Common myeloid progenitor, CD34-positive (primary cell): ENCODE data around the gene CDK14.

Experiments
- CTCF ChIA-PET: fragments of 350-600 bp; sonication (Branson Sonifier 250); formaldehyde crosslinking; loops from one replicate; lab custom pipeline; 2021; ENCODE audit warnings: antibody characterized with exemption; lab: Charles Lee
- POLR2A ChIA-PET: fragments of 350-600 bp; sonication (Branson Sonifier 250); formaldehyde crosslinking; loops from one replicate; lab custom pipeline; 2021; ENCODE audit warnings: antibody characterized with exemption; lab: Charles Lee
- DNase-seq, 3 donors: peaks; one replicate each; pipeline versions ENCODE4 v3.0.0 to v3.0.0-alpha.2; 2013
- H3K27ac ChIP-seq, 2 experiments: 1 replicate in 1 of 2; 2 replicates in 1 of 2; pipeline ENCODE4 v1.7.0; 2013; ENCODE audit warnings: inconsistent platforms in 2 of 2, low read length in 2 of 2, mild to moderate bottlenecking in 2 of 2, low read depth in 1 of 2, moderate library complexity in 1 of 2; ENCODE audit not compliant: severe bottlenecking in 2 of 2, insufficient read depth in 1 of 2, poor library complexity in 1 of 2
- H3K27me3 ChIP-seq, 5 experiments: replicated peaks in 2 of 5; 1 replicate in 3 of 5; 2 replicates in 2 of 5; pipeline versions ENCODE4 v1.6.1 to v1.7.0; 2013; ENCODE audit warnings: low read length in 4 of 5, mild to moderate bottlenecking in 2 of 5, moderate library complexity in 2 of 5, inconsistent platforms in 1 of 5; ENCODE audit not compliant: insufficient read depth in 5 of 5, control insufficient read depth in 4 of 5
- H3K36me3 ChIP-seq, 4 experiments: 1 replicate in 2 of 4; 2 replicates in 2 of 4; pipeline versions ENCODE4 v1.6.1 to v1.7.0; 2013; ENCODE audit warnings: low read length in 3 of 4, control low read depth in 1 of 4, mild to moderate bottlenecking in 1 of 4; ENCODE audit not compliant: control insufficient read depth in 4 of 4, insufficient read depth in 4 of 4
- H3K4me1 ChIP-seq, 4 experiments: 1 replicate in 3 of 4; 2 replicates in 1 of 4; pipeline versions ENCODE4 v1.6.1 to v1.7.1; 2013; ENCODE audit warnings: low read length in 3 of 4, mild to moderate bottlenecking in 3 of 4, control low read depth in 1 of 4, inconsistent platforms in 1 of 4, moderate library complexity in 1 of 4; ENCODE audit not compliant: control insufficient read depth in 4 of 4, insufficient read depth in 4 of 4; ENCODE audit errors: control extremely low read depth in 1 of 4
- H3K4me3 ChIP-seq, 7 experiments: 1 replicate in 4 of 7; 2 replicates in 3 of 7; pipeline versions ENCODE4 v1.5.1 to v1.7.0; 2013; ENCODE audit warnings: mild to moderate bottlenecking in 7 of 7, low read length in 6 of 7, moderate library complexity in 6 of 7, inconsistent platforms in 2 of 7, low read depth in 2 of 7, control low read depth in 1 of 7; ENCODE audit not compliant: insufficient read depth in 4 of 7, control insufficient read depth in 1 of 7; ENCODE audit errors: extremely low read depth in 1 of 7
- H3K9me3 ChIP-seq, 5 experiments: 1 replicate in 4 of 5; 2 replicates in 1 of 5; pipeline versions ENCODE4 v1.6.1 to v1.7.1; 2013; ENCODE audit warnings: low read length in 4 of 5, mild to moderate bottlenecking in 2 of 5, inconsistent platforms in 1 of 5, low read depth in 1 of 5, moderate library complexity in 1 of 5; ENCODE audit not compliant: control insufficient read depth in 4 of 5, insufficient read depth in 2 of 5; ENCODE audit errors: control extremely low read depth in 1 of 5
- WGBS: methylation state at CpG from one replicate; pipeline ENCODE4 v1.1.5; 2013; ENCODE audit not compliant: insufficient coverage; 5-methylcytosine and 5-hydroxymethylcytosine counted together

CDK14 gene

DNA sequence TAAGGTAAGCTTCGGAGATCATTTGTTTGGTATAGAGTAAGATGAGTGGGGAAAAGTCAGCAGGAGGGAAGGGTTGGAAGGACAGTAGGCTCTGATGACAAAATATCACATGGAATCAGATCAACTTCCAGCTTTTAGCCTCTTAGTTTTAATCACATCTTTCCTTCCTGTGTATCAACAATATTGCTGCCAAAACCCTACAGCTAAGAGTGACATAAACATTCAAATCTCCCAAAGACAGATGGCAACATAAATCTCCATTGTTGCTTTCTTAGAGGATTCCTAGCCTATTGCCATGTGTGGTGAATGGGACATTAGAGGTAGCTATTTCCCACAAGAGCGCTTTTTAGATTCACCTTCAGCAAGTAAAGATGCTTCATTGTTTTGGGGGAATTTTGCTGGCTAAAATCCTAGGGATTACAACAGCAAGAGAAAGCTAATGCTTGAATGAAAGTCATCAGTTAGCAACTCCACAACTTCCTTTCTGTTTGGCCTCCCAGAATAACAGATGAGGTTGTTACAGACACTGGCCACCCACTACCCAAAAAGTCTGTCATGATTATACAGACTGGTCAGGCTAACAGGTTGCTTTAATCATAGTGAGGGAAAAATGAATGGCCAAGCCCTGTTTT, 632.9 kb downstream of the CDK14 start:
- Histone ChIP-seq H3K27me3 (peaks cover 0 to 9% (median 0%) of the 10 kb centered on the region in 5 experiments), H3K36me3 (no peaks in the 10 kb centered on the region), H3K4me3 (no peak overlapping the region), H3K27ac (no peak overlapping the region), H3K9me3 (no peaks in the 10 kb centered on the region), H3K4me1 (no peaks in the 10 kb centered on the region)
- no peak for DNase-seq
- ChIA-PET CTCF (interaction anchor here (1.1 kb wide), 1 partner anchor 9 kb away, joined by 3 read pairs; no protein-coding TSS in a partner anchor), POLR2A (interaction anchor here (0.6 kb wide), 1 partner anchor 757 kb away, joined by 3 read pairs; no protein-coding TSS in a partner anchor)
- 92% methylated on average over 1 of the region's 2 CpGs for WGBS

DNA sequence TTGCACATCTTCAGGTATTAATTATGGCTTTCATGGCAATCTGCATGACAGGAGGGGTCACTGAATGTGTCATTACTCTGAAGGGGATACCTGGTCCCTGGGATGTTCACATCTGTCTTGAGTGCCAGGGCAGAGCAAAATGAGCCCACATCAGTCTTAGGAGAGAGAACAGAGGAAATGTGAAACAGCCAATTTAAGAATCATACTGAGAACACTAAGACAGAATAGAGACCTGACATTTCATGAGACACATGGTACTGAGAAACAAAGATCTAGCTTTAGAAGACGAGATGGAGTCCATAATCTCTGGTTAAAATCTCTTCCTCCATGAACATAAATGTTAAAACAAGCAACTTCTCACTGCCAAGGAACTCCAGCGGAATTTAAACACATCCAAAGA, 634.0 kb downstream of the CDK14 start:
- peaks cover 0 to 10% (median 0%) of the 10 kb centered on the region in 5 experiments for H3K27me3 ChIP-seq
- no peaks in the 10 kb centered on the region for H3K4me1 ChIP-seq
- ChIA-PET POLR2A (no interaction called here), CTCF (no interaction called here)
- DNase-seq, result no peak
- H3K9me3 ChIP-seq, result no peaks in the 10 kb centered on the region
- no peaks in the 10 kb centered on the region for H3K36me3 ChIP-seq
- WGBS, result 90% methylated on average over 2 of the region's 2 CpGs
- H3K4me3 ChIP-seq, result no peak overlapping the region
- H3K27ac ChIP-seq, result no peak overlapping the region

DNA sequence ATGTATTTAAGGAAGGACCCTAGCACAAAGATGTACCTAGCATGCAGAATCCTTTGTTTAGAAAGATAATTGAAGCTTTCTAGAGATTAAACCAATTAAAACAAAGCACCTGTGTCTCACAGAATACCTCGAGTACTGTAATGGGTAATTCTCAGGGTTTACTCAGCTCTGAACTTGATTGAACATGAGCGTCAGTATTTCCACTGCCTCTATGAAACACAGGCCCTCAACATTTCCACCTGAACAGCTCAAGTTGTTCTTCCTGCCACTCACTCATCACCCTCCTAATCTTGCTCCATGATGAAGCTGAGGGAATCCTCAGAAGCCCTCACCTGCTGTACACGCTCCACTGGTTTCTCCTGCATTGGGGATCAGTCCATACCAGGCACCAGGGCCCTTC, 634.4 kb downstream of the CDK14 start:
- ChIA-PET POLR2A (no interaction called here), CTCF (no interaction called here)
- Histone ChIP-seq H3K9me3 (no peaks in the 10 kb centered on the region), H3K4me3 (no peak overlapping the region), H3K36me3 (no peaks in the 10 kb centered on the region), H3K4me1 (no peaks in the 10 kb centered on the region), H3K27ac (no peak overlapping the region), H3K27me3 (peaks cover 0 to 10% (median 0%) of the 10 kb centered on the region in 5 experiments)
- DNase-seq, result no peak
- 94% methylated on average over 3 of the region's 3 CpGs for WGBS

DNA sequence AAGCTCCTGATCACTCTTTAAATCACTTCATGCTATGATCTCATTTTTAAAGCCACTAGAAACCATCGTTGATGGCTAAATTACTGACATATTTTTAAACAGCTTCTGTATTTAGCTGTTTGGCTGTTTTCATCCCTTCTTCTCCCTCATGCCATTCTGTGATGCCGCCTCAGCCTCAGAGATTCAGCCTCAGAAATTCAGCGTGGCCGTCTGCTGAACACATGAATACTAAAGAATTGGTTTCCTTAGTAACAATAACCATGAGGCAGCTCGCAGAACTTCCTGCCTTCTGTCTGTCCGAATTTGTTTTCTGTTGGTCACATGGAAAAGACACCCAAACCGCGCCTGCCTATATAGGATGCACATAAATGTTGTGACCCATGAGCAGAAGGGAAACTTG, 637.1 kb downstream of the CDK14 start:
- POLR2A ChIA-PET, result no interaction called here
- Histone ChIP-seq H3K4me3 (no peak overlapping the region), H3K9me3 (no peaks in the 10 kb centered on the region), H3K36me3 (no peaks in the 10 kb centered on the region), H3K4me1 (no peaks in the 10 kb centered on the region), H3K27me3 (peaks cover 0 to 12% (median 0%) of the 10 kb centered on the region in 5 experiments), H3K27ac (no peak overlapping the region)
- CTCF ChIA-PET, result no interaction called here
- WGBS, result 82% methylated on average over 7 of the region's 8 CpGs
- DNase-seq, result no peak

DNA sequence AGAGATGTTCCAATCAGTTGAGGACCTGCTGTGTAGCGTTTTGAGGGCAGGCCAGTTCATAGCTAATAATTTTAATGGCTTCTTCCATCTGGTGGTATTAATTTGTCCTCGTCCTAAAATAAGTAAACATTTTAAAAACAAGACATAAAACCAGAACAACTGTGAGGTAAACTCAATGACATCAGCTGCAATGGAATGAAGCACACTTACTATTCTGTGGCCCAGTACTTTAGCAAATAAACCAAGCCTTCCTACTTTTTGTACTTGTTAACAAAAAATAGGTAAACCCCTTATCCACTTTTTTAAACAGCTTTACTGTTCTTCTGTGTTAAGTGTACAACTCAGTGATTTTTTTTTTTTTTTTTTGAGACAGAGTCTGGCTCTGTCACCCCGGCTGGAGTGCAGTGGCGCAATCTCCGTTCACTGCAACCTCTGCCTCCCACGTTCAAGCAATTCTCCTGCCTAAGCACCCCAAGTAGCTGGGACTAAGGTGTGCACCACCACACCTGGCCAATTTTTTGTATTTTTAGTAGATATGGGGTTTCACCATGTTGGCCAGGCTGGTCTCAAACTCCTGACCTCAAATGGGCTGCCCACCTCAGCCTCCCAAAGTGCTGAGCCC, 639.2 kb downstream of the CDK14 start:
- Histone ChIP-seq H3K4me1 (peaks cover 0 to 3% (median 0%) of the 10 kb centered on the region in 4 experiments), H3K36me3 (no peaks in the 10 kb centered on the region), H3K4me3 (no peak overlapping the region), H3K27ac (no peak overlapping the region), H3K9me3 (no peaks in the 10 kb centered on the region), H3K27me3 (peaks cover 0 to 10% (median 0%) of the 10 kb centered on the region in 5 experiments)
- CTCF ChIA-PET, result no interaction called here
- POLR2A ChIA-PET, result no interaction called here
- DNase-seq, result no peak
- no CpG with 5 or more reads among the region's 6 CpGs for WGBS

DNA sequence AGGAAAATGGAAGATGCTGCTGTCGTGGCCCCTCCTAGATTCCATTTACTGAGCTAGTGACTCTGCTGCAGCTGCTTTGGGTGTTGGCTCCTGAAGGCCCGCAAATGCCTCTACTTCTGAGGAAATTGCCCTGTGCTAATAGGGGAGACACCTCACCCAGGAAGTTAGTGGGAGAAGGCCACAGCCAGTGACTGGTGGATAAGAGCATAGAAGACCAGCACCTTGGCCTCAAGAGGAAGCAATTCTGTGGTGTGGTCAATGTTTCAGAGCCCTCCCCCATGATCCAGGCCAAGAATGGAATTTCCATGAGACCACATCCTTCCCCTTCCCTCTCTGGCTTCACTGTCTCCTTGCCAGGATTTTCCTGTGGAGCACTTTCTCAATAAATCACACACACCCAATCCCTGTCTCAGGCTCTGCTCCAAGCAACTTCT, 643.1 kb downstream of the CDK14 start:
- DNase-seq, result no peak

DNA sequence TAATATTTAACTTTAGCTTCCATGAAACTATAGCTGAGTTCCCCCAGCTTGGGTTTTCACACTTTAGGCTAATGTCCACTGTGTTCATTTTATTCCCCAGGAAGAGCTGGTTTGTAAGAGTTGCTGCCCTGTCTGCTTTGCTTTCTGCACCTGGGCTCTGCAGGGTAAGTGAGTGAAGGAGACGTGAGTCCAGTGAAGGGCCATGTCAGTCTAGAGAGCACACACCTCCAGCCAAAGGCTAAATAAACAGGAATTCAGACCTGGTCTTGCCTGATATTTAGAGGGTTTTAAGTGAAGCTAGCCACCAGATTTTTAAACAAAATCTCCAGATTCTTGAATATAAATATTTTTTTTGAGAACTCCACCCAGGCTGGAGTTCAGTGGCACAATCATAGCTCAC, 643.7 kb downstream of the CDK14 start:
- no peak for DNase-seq
- ChIA-PET POLR2A (no interaction called here), CTCF (interaction anchor here (0.6 to 0.7 kb wide), 2 partner anchors 28 to 168 kb away, joined by 3 read pairs; no protein-coding TSS in a partner anchor)
- H3K4me1 ChIP-seq, result peaks cover 0 to 3% (median 0%) of the 10 kb centered on the region in 4 experiments
- no peak overlapping the region for H3K27ac ChIP-seq
- H3K27me3 ChIP-seq, result peaks cover 0 to 2% (median 0%) of the 10 kb centered on the region in 5 experiments
- no peak overlapping the region for H3K4me3 ChIP-seq
- H3K9me3 ChIP-seq, result no peaks in the 10 kb centered on the region
- WGBS, result no CpG with 5 or more reads among the region's 1 CpG
- H3K36me3 ChIP-seq, result no peaks in the 10 kb centered on the region

More for the DNA sequence above, 643.1 kb downstream of the CDK14 start:
- H3K4me1 ChIP-seq, result peaks cover 0 to 3% (median 0%) of the 10 kb centered on the region in 4 experiments
- 76% methylated on average over 2 of the region's 2 CpGs for WGBS
- H3K27ac ChIP-seq, result no peak overlapping the region
- H3K36me3 ChIP-seq, result no peaks in the 10 kb centered on the region
- no peaks in the 10 kb centered on the region for H3K9me3 ChIP-seq
- H3K27me3 ChIP-seq, result peaks cover 0 to 2% (median 0%) of the 10 kb centered on the region in 5 experiments
- CTCF ChIA-PET, result interaction anchor here (0.6 kb wide), 1 partner anchor 28 kb away, joined by 3 read pairs; no protein-coding TSS in a partner anchor
- POLR2A ChIA-PET, result no interaction called here
- H3K4me3 ChIP-seq, result no peak overlapping the region
